GM19023 (cell line): ENCODE measurements around the gene MEGF6.

Experiments used
- ATAC-seq: cut with Tn5 transposase; IDR thresholded peaks from one replicate; pipeline ENCODE4 v1.9.1; 2021; ENCODE audit warnings: mild to moderate bottlenecking, moderate library complexity; ENCODE audit not compliant: unreplicated experiment

The MEGF6 gene

DNA sequence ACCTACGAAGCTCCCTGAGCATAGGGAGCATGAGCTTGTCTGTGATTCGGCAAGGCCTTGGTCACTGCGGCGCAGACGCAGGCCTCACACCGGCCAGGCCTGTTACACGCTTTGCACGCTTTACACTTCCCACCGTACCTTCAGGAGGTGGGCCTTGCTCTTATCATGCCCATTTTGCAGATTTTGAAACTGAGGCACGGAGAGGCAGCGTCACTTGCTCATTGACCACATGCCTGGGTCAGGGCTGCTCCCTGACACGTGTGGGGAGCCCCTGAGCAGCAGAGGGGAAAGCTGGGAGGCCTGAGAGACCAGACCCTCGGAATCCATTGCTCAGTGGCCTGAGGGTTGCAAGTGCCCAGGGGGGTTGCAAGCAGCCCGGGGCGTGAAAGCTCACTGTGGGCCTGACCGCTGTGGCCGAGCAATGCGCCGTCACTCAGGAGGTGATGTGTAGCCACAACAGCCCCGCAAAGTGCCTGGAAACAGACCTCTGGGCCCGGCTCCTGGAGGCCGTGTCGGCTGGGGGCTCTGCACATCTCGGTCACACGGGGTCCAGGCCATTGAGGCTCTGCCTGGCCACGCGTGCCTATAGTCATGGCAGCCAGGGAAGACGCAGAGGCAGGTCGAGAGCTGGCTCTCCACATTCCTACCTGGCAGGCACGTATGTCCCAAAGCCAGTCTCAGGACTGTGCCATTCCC is 149.9 kb downstream of the MEGF6 start:
- no peak for ATAC-seq

DNA sequence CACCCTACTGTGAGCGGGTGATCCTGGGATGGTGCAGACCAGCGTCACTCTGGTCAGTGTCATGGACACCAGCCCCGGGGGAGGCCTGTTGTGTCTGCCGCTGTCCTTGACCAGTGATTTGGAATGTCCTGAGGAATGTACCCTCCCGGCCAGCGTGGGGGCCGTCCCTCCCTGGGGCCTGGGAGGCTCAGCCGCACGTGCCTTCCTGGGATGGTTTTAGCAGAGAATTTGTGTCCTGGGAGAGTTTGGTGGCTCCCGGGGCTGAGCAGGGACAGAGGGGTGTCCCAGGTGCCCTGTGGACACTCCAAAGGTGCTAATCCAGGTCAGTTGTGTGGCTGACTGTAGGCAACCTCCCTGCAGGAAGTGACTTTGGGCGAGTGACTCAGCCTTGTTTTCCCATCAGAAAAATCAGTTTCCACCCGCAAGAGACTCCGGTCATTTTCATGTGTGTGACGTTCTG is 150.6 kb downstream of the MEGF6 start:
- ATAC-seq: no peak

DNA sequence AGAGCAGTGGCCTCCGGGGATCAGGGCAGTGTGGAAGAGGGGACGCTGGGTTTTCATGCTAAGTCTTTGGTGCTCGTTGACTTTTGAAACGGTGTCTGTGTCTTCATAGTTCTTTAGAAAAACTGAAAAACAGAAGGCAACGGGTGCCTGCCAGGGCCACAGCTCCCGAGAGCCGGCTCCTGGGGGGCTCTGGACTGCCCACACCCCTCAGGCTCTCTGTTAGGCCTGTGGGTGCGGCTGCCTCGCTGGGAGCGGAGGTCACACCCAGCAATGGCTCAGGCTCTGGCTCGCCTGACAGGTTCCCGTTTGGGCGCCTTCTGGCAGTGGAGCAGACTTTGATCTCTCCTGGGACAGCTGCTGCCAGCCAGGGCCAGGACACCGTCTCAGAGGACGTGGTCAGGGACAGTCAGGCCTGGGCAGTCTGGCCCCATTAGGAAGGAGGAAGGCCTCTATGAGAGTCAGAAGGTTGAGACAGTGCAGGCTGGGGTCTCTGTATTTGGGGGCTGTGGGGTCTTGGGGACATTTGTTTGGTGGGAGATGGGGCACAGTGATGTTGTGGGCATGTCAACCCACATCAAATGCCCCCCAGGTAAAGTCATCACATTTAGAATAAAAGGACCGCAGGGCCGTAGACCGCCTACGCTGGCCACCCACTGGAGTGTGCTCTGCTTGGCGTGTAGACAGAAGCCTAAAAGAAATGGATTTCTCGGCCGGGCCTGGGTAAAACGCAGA is 151.2 kb downstream of the MEGF6 start:
- ATAC-seq: no peak

DNA sequence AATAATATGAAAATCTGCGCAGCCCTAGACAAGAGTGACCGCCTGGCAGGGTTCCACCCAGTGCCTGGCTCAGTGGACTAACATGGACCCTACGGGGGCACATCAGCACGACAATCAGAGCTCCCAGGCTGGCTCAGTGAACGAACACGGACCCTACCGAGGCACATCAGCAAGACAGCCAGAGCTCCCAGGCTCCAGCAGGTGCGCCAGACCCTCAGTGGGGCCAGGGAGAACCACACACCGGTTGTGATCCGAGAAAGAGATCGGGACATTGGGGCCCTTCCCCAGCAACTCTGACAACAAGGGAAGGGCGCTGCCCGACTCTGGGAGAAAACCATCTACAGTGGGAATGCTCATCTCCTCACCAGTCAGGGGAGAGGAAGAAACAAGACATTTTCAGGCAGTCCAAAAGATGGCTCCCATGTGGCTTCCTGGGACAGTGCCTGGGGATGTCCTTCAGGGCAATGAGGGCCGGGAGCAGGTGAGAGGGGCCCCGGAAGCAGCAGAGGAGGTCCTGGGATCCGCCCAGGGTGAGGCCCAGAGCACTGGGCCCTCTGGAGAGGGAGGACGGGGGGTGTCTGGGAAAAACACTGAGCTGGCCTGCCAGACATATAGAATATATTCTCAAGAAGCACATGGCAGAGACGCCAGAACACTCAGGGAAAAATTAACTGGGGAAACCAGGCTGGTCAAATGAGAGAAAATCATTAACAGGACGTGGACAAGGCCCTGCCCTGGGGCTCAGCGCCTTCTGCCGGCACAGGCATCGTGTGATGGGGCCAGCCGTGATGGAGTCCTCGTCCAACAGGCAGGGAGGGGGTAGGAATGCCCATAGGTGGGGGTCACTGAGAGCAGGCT is 152.0 kb downstream of the MEGF6 start:
- no peak for ATAC-seq

DNA sequence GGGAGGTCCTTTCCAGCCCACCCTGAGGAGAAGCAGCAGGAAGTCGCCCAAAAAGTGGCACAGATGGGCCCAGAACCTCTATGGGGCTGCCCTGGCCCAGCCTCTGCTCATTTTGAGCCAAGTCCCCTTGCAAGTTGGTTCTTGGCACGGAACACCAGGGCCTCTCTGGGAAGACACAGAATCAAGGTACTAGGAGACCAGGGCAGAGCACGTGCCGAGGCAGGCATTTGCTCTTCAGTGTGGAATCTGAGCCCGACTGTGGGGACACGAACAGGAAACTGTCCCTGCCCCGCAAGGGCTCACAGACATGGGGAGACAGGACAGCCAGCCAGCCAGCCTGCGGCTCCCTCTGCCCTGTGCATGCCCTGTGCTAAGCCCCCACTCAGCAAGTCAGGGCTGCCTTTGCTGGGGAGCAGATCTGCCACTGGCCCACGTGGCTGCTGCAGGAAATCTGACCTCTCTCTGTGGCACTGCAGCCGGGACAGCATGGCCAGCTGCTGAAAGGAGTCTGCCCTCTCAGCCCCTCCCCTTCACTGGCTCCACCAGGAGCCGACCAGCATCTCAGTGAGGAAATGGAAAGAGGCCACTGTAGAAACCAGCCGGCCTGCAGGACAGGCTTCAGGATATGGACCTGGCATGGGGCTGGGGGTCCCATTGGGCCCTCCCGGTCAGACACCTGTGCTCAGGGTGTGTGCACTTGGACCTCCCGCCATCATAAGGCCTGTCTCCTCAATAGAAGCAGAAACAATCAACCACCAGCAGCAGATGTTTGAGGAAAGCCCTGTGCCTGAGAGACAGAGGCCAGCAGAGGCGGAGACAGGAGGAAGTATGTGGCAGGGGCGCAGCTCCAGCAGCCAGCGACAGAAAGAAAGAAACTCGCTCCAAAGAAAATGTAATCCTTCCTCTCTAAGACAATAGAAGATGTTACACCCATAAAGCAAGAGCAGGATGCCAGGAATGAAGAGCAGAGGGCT is 153.1 kb downstream of the MEGF6 start:
- ATAC-seq: no peak

DNA sequence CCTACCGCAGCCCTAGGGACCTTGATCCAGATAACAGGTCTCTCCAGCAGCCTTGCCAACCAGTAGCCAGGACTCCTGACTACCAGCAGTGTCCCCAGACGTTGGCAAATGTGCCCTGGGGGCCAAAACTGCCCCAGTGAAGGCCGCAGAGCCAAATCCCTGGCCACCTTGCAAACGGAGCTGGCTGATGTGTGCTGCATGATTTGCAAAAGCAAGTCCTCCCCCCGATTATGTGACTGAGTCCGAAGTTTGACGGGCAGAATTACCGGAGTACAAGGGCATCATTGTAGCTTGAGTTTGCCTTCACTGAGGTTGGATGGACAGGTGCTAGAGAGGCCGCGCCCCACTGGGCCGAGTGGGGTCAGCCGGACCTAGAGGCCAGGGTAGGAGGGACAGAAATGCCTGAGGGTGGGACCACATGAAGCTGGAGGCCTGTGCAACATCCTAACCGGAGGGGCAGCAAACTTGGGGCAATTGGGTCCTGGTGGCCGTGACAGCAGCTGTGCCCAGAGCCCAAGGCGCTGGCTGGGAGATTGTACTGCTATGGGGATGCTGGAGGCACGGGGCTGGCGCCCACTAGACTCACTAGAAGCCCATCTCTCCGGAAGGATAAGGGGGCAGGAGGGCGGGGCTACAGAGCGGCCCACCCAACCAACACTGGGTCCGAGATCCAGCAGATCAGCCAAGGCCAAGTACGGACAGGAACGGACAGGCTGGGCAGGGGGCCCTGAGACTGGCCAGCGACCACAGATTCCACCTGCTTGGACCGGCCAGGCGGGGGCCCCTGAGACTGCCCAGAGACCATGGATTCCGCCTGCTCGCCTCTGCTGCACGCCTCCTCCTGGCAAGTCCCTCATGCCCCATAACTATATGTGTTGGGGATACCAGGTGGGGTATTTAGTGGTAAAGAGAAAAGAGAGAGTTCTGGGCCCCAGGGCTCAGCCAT is 154.1 kb downstream of the MEGF6 start:
- no peak for ATAC-seq

DNA sequence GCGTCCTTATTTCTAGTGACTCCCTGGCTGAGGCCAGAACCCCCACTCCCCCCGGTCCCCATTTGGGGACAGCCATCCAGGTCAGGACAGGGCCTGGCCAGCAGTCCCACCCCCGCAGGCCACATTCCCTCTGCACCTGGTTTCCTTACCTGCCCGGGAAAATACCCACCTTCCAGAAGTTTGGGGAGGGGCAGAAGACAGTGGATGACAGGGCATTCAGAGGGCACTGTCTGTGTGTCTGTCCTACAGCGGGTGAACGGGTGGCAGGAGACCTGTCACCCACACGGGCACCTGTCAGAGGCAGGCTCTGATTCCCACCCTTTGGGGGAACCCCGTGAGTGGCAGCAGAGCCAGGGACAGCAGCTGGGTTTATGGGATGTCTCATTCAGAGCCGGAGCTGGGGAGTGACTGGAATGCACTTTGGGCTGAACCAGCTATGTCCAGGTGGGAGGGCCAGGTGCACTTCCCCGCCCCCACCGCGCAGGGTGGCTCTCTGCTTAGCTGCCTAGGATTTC is 154.8 kb downstream of the MEGF6 start:
- no peak for ATAC-seq

DNA sequence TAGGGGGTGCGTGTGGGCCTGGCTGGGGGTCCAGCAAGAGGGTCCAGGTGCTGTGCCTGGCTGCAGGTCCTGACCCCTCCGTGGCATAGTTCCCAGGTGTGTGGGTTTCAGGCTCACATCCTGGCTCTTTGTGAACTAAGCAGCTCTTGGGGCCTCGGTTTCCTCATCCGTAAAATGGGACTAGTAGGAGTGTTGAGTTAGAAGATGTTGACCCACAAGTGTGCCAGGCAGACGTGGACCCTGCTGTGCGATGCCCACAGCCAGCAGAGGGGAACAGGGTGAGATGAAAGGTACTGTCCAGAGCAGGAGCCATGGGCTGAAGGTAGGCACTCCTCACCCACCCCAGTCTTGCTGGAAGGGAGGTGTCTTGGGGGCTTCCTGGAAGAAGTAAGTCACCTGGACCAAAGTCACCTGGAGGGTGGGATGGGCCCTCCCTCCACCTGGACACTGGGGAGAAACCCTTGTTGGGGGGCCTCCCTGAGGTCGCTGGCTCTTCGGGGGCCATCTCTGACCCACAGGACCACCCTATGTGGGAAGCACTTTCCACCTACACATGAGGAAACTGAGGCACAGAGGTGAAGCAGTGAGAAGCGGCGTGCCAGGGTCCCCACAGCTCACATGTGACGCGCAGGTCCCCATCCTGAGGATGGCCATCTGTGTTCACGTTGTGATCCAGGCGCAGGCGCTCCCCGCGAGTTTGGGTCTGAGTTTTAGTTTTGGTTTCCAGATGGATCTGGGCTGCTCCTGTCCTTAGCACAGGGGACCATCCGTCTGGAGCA is 155.4 kb downstream of the MEGF6 start:
- ATAC-seq: no peak

DNA sequence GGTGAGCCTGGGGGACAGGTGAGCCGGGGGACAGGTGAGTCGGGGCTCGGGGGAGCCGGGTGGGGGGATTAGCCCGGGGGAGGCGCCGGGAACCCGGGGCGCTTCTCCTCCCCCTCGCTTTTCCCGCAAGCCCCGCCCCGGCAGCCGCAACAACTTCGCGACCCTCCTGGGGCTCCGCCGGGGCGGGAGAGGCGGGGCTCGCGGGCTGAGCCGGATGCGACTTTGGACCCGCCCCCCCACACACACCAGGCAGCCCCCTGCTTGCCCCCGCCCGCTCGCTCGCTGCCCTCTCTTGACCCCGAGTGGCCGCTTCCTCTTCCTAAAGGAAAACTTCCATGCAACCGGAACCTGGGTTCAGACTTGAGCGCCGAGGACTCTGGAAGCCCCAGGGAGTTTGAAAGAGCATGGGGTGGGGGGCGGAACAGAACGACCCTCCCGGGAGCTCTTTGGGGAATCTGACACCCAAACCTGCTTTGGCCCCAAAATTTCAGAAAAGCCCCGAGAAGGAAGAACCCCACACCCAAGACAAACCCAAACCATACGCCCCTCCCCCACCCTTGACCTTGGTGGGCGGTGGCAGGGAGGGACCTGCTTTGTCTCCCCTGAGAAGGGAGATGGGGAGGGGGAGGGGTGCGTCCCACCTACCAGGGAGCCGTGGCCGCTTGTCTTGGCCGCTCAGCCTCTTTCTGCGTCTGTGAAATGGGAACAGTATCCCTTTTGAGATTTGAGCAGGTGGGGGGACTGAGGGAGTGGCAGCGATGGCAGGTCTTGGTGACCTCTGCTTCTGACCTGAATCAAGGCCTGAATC is 156.3 kb downstream of the MEGF6 start:
- ATAC-seq: no peak

DNA sequence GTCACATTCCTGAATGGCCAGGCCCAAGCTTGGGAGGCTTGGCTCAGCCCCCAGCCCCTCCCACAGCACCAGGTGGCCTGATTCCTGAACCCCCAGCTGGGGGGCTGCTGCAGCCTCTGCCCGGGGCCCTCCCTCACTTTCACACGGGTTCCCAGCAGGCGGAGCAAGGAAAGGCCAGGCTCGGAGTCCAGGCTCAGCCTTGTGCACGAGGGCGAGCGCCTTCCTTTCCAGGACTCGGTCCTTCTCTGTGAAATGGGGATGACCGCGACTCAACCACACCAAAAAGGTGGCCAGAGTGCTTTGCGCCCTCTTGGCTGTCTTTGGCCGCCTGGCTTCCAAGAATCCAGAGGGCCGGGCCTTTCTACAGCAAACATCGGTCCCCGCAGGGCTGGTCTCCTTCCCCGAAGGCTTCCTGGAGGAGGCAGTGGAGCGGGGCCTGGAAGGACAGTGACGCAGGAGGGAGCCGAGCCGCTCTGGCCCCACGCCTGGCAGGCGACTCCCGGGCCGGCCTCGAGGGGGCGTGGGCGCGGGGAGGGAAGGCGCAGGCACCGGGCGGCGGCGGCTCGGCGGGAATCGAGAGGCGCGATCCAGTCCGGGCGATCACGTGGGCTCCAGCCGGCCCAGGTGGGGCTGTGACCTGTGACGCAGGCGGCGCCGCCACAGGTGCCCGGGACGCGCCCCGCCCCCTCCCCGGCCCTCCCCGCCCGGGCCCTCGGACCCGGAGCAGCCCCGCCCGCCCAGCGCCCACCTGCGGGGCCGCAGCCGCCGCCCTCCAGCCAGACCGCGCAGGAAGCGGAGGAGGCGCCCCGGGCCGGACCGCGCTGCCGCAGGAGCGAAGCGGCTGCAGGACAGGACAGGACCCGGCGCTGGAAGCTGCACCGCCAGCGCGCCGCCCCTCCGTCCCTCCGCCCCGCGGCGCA is 157.2 kb downstream of the MEGF6 start, which contains the start of gene ARHGEF16:
TSS of gene ARHGEF16 (plus strand) at position 775 of the 920 bp plus-strand sequence. CDS start 8,420 bp downstream, outside the sequence.
- no peak for ATAC-seq

DNA sequence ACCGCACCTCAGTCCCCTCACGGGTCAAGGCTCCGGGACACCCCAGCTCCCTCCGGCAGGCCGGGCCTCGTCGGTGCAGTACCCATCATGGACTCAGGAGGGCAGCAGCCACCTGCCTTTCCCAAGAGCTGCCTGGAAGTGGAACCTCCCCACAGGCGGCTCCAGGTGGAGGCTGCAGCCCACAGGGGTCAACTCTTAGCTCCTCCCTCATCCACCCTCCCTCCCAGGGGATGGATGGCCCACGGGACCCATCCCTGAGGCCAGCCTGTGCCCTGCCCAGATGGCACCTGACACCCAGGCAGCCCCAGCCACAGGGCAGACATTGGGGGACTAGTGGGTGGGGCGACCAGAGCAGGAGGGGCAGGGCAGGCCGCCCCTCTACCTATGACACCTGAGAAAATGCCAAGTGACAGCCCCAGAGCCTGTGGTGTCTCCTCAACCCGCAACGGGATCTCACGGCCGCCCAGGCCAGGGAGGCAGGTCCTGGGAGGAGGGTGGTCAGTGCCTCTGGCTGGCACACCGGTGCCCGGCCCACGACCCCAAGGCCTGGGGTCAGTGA is 158.0 kb downstream of the MEGF6 start:
- no peak for ATAC-seq

DNA sequence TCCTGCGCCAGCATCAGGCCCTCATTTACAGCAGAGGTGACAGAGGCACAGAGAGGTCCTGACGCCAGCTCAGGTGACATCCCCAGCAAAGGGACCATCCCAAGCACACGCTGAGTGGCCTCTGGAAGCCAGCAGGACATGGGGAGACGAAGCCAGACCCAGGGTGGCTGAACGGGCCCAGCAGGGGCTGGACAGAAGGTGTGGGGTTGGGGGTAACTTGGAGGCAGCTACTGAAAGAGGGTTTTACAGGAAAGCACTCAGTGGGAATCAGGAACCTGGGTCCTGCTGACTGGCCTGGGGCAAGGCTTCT is 158.5 kb downstream of the MEGF6 start:
- ATAC-seq: no peak

DNA sequence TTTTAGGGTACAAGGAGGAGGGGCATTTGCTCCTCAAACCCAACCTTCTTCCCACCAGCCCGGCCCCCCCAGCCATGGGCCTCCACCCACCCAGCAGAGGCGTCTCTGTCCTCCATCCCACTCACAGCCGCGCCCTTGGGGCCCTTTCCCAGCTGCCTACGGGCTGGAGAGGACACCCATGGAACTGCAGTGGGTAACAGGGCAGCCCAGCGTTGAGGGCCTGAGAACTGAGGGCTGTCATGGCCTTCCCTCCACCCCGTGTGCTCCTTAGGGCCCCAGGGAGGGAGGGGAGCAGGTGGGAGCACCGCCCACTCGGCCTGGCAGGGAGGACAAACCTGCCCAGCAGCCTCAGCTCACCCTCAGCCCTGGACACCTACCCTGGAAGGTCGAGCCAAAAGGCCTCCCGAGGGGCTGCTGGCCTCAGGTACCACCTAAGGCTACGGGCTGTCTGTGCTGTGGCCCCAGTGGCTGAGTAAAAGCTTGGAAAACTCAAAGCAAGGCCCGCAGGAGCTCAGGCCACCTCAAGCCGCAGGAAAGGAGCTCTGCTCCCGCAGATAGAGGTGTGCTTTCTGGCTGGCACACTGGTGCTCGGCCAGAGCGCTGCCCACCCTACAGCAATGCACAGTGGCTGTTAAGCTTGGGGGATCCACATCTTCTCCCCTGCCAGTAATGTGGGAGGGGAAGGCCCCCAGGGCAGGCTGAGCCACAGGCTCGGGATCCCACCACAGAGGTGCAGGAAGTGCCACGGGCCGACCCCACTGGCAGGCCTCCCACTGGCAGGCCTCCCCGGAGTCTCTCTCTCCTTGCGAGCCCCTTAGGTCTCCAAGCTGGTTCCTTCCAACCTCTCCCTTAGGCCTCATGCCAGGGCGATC is 159.1 kb downstream of the MEGF6 start:
- no peak for ATAC-seq

DNA sequence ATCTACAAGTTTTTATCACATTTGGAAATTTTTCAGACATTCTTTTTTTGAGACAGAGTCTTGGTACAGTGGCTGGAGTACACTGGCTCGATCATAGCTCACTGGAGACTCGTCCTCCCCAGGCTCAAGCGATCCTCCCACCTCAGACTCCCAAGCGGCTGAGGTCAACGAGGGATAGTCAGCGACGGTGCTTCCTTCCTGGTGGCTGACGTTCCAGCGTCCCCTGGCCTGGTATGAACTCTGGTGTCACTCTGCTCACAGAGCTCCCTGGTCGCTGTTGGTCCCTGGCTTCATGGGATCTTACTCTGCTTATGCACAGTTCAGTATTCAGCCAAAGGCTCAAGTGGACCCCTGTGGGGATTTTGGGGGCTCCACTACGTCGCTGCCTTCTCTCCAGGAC is 160.3 kb downstream of the MEGF6 start:
- no peak for ATAC-seq

DNA sequence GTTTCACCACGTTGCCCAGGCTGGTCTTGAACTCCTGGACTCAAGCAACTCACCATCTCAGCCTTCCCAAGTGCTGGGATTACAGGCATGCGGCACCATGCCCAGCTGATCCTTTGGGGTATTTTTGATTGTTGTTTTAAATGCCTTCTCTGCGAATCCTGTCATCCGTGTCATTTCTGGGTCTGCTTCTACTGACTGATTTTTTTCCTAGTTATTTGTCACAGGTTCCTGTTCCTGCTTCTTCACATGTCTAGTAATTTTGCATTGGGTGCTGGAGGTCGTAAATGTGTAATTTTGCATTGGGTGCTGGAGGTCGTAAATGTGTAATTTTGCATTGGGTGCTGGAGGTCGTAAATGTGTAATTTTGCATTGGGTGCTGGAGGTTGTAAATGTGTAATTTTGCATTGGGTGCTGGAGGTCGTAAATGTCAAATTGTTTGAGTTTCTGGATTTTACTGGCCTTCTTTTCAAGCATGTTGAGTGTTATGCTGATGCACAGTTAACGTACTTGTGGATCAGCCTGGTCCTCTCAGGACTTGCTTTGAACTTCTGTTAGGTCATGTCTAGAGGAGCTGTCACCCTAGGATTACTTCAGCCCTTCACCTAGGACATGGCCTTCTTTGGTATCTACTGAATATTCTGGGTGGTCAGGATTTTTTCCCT is 161.0 kb downstream of the MEGF6 start:
- no peak for ATAC-seq
